T follicular helper cell (primary cell): ENCODE results near the gene AGAP3.
A peak's percentile ranks its signal among the peaks of the same experiment; 100 is the strongest.

Source experiments
- DNase-seq: peaks from one replicate; pipeline ENCODE4 v3.0.0-alpha.2; 2020; ENCODE audit warnings: low read depth

Gene AGAP3

GRCh38 chr7:151057989-151058780, 28.1 kb upstream of the AGAP3 start:
- DNase-seq, result peak; percentile 97

- no peak for DNase-seq
These were observed 27.4 kb upstream of the AGAP3 start for GRCh38 chr7:151058781-151059366.

- peak; percentile 57 for DNase-seq
These were observed 26.7 kb upstream of the AGAP3 start, which contains the start of gene SLC4A2 for GRCh38 chr7:151059367-151060112. Gene SLC4A2 (plus strand): TSS chr7:151059589. CDS start chr7:151061988, 2,399 bp downstream.

- no peak for DNase-seq
These were observed 26.2 kb upstream of the AGAP3 start for GRCh38 chr7:151060113-151060415.

GRCh38 chr7:151060416-151061212, 25.7 kb upstream of the AGAP3 start:
- DNase-seq, result no peak

- no peak for DNase-seq
These were observed 24.8 kb upstream of the AGAP3 start for GRCh38 chr7:151061213-151062110.

- no peak for DNase-seq
These were observed 24.2 kb upstream of the AGAP3 start for GRCh38 chr7:151062111-151062398.

GRCh38 chr7:151062399-151063211, 23.7 kb upstream of the AGAP3 start:
- DNase-seq, result no peak

- no peak for DNase-seq
These were observed 23.1 kb upstream of the AGAP3 start for GRCh38 chr7:151063212-151063561.

GRCh38 chr7:151064454-151064853, 21.8 kb upstream of the AGAP3 start:
- DNase-seq, result no peak

- DNase-seq, result no peak
These were observed 21.3 kb upstream of the AGAP3 start for GRCh38 chr7:151064993-151065392.

- DNase-seq, result no peak
These were observed 20.8 kb upstream of the AGAP3 start for GRCh38 chr7:151065516-151065915.

GRCh38 chr7:151066273-151066974, 19.9 kb upstream of the AGAP3 start:
- DNase-seq, result no peak

GRCh38 chr7:151068069-151068773, 18.1 kb upstream of the AGAP3 start:
- no peak for DNase-seq

GRCh38 chr7:151069841-151070573, 16.3 kb upstream of the AGAP3 start:
- DNase-seq, result no peak

- DNase-seq, result no peak
These were observed 15.7 kb upstream of the AGAP3 start for GRCh38 chr7:151070574-151070960.

GRCh38 chr7:151071032-151071866, 15.0 kb upstream of the AGAP3 start:
- no peak for DNase-seq

- no peak for DNase-seq
These were observed 12.3 kb upstream of the AGAP3 start for GRCh38 chr7:151073990-151074389.
